Jurkat, Clone E6-1 (cell line): ENCODE results near the gene MDH1.
"Not testable (repeated sequence)": the region's sequence is repeated elsewhere in the genome, so short reads cannot be mapped to it uniquely, and the experiment has no call there.

ENCODE experiments used
- DNase-seq: peaks from one replicate; pipeline ENCODE4 v3.0.0-alpha.2; 2011; ENCODE audit warnings: low read depth, low spot score
- H3K4me3 ChIP-seq: 2 replicates; pipeline ENCODE4 v1.5.1; 2011; ENCODE audit warnings: mild to moderate bottlenecking, low read length, control low read depth, moderate library complexity

MDH1 gene

DNA sequence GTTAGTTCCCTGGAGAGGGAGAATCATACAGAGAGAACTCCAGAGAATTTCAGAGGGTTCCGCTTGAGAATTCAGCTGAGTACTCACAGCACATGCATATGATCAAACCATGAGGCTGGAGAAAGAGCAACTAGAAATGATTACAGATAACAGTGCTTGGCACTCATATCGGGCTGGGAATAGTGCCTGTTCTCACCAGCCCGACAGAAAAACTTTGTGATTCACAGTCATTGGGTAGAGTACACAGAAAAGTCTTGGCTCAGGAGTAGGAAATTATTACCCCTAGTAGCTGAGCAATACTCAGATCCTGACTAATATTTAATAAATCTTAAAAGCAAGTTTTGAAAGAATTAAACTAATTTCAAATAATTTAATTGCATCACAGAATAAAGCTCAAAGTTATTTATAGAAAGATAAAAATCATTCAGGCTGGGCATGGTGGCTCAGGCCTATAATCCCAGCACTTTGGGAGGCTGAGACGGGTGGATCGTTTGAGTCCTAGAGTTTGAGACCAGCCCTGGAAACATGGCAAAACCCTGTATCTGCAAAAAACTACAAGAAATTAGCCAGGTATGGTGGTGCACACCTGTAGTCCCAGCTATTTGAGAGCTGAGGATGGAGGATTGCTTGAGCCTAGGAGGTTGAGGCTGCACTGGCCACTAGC lies 7.3 kb upstream of the MDH1 start:
- no peak for DNase-seq
- H3K4me3 ChIP-seq = no peak overlapping the region

DNA sequence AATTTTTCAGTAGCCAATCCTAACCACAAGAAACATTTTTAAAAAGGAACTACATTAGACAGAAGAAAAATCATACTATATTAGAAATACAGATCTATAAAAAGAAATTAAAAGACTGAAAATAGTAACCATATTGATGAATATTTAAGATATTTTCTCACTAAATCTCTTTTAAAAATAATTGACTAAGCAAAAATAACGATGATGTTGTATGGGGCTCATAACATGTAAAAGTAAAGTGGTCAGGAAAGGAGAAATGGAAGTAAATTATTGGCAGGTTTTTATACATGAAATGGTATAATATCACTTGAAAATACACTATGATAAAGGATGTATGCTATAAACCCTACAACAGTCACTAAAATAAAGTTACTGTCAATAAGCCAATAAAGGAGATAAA lies 5.9 kb upstream of the MDH1 start:
- DNase-seq = no peak
- H3K4me3 ChIP-seq = no peak overlapping the region

DNA sequence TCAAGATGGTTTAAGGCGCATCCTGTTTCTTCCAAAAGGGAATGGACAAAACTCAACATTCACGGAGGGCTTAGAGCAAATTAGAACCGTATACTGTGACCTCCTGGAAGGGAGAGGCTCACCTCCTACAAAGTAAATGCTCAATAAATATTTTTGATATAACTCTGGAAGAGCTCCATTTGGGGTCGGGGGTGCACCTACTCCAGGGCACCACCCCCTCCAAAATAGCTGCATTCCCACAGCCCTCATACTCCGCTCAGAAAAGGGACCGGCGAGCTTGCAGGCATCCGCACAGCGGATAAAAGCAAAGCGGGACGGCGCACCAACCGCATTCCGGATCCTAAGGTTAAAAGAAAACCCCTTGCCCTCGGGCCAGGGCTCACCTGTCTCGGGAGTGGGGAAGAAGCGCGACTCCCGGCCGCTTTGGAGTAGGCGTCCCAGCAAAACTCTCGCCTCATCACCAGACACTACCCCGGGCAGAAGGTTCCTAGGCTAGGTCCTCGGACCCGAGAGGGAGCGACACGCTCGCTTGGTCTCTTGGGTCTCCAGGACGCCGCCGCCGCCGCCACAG lies 864 bp upstream of the MDH1 start:
- H3K4me3 ChIP-seq = peak overlapping the region; percentile 80
- DNase-seq = no peak

DNA sequence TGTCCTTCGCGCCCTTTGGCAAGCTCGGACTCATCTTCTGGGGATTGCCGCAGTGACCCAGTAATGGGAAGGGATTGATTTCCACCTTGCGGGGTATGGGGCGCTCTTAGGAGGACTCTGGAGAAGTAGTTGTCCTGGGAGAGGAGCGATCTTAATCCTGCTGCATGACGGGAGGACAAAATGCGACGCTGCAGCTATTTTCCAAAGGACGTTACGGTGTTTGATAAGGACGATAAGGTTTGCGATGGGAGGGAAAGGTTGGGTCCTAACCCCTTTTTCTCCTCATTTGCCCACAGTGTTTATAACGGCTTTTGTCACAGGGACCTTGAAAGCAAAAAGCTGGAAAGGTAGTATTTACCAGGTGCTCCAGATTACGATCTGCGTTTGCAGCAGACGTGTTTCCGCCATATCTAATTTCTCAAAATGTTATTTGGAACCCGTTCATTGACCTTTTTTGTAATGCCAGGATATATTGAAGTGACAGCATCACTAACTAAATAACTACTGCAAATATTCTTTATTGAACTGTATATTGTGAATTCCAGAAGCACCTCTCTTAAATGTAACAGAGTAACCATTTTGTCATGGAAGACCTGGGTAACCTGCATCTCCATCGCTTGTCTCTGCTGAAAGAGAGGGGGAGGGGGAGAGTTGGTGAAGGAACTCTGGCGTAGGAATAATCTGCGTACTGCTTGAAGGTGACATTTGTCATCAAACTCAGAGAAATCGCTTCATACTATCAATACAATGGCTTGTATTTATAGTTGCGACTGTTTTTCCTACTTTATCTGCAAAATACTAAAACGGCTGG lies 590 bp downstream of the MDH1 start:
- peak overlapping the region; percentile 80 for H3K4me3 ChIP-seq
- DNase-seq = no peak

DNA sequence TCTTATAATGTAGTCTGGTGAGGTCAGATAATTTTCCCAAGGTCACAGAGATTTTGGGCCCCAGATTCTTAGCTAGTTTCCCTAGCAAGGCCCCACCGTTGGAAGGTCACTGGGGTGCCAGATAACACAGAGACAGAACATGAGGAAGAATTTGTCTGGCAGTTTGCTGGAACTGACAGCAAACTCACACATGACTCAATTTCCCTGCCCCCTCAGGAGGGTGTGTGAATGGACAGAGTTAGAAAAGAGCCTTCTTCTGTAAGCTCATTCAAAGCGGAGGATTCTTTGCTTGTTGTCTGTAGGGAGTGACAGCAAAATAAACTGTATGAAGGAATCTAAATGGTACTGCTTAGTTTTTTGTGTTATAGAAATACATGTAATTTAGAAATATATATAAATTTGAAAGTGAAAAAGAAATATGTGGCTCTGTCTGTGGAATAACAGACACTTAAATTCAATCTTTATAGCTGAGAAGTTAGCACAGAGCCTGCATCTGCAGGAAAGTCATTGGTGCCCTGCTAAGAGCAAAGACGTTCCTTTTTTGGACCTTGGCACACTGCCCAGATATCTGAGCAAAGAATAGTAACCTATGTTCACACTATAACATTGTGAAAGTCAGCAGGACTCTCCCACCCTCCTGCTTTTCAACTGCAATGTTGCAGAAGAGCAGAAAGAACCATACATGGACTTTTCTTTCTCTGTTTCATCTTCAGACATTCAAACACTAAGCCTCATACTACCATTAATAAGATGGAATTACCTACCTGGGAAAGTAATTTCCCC lies 2.1 kb downstream of the MDH1 start:
- H3K4me3 ChIP-seq = no peak overlapping the region
- DNase-seq = no peak

DNA sequence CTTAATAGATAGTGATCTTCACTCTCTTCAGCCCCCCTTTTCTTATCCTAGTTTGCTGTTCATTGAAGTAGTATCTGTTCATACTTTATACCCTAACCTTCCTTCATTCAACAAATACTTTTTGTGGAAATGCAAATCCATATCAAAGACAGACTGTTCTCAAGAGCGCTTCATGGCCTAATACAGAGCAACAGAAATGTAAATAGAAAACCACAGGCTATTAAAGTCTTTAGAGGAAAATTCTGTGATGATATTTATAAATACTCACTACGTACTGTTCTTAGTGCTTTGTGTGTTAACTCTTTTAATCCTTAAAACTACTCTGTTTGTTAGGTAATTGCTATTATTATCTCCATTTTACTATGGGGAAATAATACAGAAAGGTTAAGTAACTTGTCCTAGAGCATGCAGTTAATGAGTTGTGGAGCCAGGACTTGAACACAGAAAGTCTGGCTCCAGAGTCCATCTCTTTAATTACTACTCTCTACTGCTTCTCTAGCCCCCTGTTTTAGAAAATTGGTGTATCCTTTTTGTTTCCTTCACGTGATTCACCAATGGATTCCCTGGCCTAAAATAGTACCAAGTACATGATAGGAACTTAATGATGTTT lies 2.9 kb downstream of the MDH1 start:
- DNase-seq = no peak
- H3K4me3 ChIP-seq = no peak overlapping the region

DNA sequence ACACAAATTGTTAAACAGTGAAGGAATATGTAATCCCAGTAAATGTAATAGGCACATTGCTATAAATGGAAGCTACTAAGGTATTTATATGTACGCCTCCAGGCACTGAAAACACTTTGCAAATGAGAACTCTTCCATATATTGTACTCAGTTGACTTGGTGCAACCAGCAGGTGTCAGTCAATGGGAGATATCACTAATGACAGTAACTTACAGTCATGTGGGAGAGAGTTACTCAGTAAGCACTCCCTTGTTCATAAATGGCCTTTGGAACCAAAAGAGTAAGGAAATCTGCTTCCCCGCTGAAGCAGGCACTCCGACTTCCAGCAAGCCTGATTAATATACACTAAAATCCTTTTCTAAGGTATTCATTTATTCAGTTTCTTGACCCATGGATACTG lies 5.9 kb downstream of the MDH1 start:
- H3K4me3 ChIP-seq = no peak overlapping the region
- DNase-seq = no peak

DNA sequence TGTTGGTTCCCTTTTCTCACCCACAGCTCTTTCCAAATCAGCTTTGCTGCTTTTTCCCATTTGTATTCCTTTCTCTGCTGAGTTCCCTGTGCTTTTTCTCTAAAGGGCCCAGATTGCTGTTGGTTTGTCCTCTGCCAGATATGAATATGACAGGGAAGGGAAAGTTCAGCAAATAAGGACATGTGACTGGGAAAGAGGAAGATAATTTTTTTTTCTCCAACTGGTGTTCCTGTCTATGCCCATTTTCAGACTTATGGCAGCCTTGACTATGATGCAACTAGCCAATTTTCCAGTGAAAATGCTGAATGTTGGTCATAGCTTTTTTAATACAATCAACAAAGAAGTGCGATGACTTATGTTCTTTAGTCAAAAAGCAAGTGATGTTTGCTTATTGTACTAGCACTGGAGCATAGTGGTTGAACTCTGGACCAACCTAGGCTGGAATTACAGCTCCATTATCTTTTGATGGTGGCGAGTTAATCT lies 7.7 kb downstream of the MDH1 start:
- H3K4me3 ChIP-seq = no peak overlapping the region
- no peak for DNase-seq

DNA sequence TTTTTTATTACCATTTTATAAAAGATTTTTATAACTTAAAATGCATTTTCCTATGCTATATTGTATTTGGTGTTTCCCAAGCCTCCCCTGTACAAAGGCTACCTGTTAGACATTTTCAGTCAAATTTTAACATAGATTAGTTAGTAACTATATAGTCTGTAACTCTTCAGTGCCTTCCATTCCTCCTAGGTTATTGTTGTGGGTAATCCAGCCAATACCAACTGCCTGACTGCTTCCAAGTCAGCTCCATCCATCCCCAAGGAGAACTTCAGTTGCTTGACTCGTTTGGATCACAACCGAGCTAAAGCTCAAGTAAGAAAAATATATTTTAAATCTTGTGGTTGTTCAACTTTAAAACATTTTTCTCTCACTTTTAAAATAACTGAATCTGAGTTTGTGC lies 10.2 kb downstream of the MDH1 start:
- no peak overlapping the region for H3K4me3 ChIP-seq
- no peak for DNase-seq

DNA sequence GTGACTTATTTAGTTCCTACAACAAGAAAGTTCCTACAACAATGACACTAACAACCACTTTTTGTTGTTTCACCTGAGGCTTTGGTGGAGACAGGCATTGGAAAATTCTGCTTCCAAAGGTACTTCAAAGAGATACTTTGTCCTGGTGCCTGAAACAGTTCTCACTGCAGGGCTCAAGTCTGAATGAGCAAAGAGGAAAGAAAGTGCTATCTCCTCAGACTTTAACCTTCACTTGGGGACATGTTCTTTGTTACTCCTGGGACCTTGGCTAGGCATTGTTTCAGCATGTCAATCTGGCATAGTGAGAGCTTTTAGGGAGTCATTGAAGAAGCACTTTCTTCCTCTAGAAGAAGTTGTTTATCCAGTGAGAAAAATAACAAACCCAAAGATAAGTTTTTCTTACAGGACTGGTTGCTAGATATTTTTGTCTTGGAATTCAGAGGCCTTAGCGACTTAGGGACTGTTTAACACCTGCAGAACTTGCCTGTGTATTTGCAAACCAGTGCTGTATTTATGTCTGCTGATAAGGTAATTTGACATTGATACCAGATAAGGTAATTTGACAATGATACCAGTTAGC lies 12.2 kb downstream of the MDH1 start:
- DNase-seq = no peak
- no peak overlapping the region for H3K4me3 ChIP-seq

DNA sequence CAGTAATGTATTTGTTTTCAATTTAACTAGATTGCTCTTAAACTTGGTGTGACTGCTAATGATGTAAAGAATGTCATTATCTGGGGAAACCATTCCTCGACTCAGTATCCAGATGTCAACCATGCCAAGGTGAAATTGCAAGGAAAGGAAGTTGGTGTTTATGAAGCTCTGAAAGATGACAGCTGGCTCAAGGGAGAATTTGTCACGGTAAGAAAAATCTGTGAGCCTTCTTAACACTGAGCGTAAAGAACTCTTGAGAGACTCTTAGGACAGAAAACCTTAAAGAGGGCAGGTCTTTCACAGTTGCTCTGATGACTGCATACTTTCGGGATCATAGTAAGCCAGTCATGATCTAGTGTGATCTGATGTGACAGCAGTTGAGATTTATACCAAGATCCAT lies 15.9 kb downstream of the MDH1 start:
- DNase-seq = no peak
- no peak overlapping the region for H3K4me3 ChIP-seq

DNA sequence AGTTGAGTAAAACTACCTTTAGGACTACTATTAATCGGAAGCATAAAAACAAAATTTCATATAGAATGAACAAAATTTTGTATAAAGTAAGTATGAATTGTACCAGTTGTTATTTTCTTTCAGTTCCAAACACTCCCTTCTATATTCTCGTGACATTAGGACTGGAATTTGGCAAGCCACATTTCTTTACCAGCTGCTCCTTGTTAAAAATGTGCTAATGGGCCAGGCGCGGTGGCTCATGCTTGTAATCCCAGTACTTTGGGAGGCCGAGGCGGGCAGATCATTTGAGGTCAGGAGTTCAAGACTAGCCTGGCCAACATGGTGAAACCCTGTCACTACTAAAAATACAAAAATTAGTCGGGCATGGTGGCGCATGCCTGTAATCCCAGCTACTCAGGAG lies 20.1 kb downstream of the MDH1 start:
- DNase-seq = not testable (repeated sequence)

DNA sequence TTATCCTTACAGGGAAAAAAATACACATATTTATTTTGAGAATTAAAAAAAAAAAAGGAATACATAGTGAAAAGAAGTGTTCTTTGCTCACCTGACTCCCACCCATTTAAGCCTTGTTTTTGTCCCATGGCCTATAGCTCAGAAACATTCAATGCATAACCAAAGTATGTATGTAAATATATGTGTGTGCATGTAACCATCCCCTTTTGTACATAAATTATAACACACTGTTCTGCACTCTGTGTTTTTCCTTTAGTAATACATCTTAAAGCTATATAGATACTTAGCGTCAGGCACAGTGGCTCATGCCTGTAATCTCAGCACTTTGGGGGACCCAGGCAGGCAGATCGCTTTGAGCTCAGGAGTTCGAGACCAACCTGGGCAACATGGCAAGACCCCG lies 21.8 kb downstream of the MDH1 start:
- DNase-seq = no peak
- H3K4me3 ChIP-seq = no peak overlapping the region

More for the DNA sequence above, 20.1 kb downstream of the MDH1 start:
- H3K4me3 ChIP-seq = not testable (repeated sequence)

DNA sequence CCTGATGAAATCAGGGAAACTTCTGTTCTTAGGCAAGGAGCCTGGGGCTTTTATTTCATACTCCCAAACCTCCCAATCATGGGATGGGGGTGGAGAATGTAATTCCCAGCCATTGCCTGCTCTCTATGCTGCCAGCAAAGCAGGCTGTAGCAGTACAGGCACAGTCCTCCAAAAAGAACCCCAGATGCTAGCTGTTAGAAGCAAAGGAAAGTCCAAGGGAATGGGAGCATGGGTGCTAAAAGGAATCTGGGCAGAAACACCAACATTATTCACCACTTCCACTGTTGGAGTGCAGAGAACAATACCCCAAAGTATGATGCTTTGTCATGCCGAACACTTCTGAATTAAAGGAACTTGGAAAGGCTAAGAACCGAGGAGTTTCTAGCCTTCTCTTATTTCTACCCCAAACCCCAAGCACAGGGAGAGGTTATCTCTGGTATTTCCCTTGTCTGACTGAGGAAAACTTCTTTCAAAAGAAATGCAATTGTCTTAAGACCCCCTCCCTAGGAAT lies 24.7 kb downstream of the MDH1 start:
- no peak for DNase-seq
- no peak overlapping the region for H3K4me3 ChIP-seq

DNA sequence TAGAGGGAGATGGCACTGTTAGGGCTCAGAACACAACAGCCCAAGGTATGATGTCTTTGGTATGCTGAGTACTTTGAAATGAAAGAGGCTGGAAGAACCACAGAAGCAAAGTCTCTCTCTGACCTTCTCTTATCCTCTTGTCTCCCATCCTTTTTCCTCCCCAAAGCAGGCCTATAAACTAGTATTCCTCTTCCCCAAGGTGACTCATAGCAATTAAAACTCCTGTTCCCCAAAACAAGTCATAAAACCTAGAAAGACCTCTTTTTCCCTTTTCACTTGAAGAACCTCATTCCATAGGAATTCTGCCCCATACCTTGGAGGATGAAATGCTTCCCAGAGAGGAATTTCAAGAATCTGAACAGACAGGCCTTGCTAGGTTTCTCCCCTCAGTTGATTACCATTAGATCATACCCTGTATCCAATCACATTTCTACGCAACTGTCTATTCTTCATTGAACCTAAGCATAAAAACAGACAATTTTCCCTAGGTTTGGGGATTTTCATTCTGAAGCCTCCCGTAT lies 25.7 kb downstream of the MDH1 start:
- H3K4me3 ChIP-seq = no peak overlapping the region
- no peak for DNase-seq

DNA sequence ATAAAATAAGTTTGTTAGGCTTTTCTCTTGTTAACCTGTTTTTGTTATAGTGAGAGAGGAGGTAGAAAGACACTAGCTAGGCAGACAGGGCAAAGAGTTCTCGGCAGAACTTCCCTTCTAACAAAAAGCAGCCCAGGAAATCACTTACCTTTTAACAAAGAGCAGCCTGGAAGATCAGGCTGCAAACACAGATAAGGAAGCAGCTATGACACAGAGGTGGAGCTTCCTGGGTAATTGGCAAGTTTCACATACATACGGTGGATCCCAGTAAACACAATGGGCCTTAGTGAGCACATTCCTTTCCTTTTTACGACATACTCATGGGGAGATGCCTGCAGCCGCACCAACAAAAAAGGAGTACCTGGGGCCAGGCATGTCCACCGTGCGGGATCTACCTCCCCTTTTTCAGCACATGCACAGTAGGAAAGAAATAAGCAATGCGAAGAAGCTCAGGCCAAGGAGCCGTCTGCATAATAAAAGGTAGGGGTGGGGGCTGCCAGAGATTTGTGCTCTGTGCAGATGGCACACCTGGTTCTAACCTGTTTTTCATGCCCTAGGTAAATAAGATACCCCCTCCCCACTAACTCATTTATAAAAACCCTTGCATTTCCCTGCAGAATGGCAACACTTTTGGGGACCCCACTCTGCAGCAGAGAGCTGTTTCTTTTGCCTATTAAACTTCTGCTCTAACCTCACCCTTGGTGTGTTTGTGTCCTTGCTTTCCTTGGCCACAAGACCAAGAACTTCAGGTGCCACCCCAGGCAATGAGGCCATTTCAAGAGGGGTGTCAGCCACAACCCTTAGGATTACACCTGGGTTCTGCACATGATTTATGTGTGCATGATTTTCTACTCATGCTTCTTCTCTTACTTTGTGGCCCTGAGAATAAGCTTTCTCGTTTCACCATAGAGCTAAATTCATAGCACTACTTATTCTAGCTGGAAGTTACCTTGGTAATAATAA lies 26.5 kb downstream of the MDH1 start:
- no peak for DNase-seq
- H3K4me3 ChIP-seq = no peak overlapping the region

DNA sequence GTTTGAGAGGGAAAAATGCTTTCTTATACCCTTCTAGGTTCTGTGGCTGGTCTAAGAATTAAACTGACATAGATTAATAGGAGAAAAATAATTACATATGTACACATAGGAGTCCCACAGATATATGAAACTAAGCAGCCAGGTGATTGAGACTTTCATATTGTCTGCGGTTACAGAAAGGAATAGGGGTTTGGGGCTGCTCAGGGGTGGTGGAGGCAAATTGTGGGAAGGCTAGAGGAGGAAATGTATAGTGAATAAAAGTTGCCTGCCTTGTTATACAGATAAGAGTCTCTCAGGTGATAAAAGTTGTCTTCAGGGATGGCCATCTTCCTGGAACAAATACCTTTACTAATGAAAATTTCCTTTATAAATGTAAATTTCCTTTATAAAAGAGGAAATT lies 28.6 kb downstream of the MDH1 start:
- no peak overlapping the region for H3K4me3 ChIP-seq

More for the DNA sequence above, 28.6 kb downstream of the MDH1 start:
- DNase-seq = peak; percentile 11
